Keratinocyte (primary cell): ENCODE results near the gene ZBTB48. TPM values are rescaled to one million over a fixed set of nuclear protein-coding genes. Genes with fewer than 3 reads are reported as not detected.

ENCODE experiments used
- DNase-seq: peaks from one replicate; pipeline ENCODE4 v3.0.0-alpha.2; 2011; ENCODE audit warnings: low read depth, missing footprints, low spot score
- FAIRE-seq: peaks from 2 replicates; lab custom pipeline; 2011; peaks lifted over from hg19 to GRCh38; lab: Jason Lieb, UNC
- H2AFZ ChIP-seq: 2 replicates; pipeline ENCODE4 v1.6.0; 2012; ENCODE audit warnings: low read length, control low read depth, inconsistent platforms; ENCODE audit not compliant: control insufficient read depth
- H3K27ac ChIP-seq: 2 replicates; pipeline ENCODE4 v1.5.1; 2011; ENCODE audit warnings: low read length; ENCODE audit not compliant: control insufficient read depth, insufficient read depth
- H3K27me3 ChIP-seq: 3 replicates; pipeline ENCODE4 v1.6.0; 2011; ENCODE audit warnings: low read length; ENCODE audit not compliant: control insufficient read depth, insufficient read depth; ENCODE audit errors: extremely low read depth
- H3K36me3 ChIP-seq, 2 experiments: 2 replicates in 1 of 2; 3 replicates in 1 of 2; pipeline ENCODE4 v1.5.1; 2011; ENCODE audit warnings: low read length in 2 of 2, mild to moderate bottlenecking in 1 of 2; ENCODE audit not compliant: control insufficient read depth in 2 of 2, insufficient read depth in 2 of 2; ENCODE audit errors: extremely low read depth in 1 of 2
- H3K4me1 ChIP-seq: 3 replicates; pipeline ENCODE4 v1.5.1; 2011; ENCODE audit warnings: low read length; ENCODE audit not compliant: control insufficient read depth, insufficient read depth; ENCODE audit errors: extremely low read depth
- H3K4me2 ChIP-seq: 3 replicates; pipeline ENCODE4 v1.6.0; 2011; ENCODE audit warnings: low read depth, low read length; ENCODE audit not compliant: control insufficient read depth, insufficient read depth; ENCODE audit errors: extremely low read depth
- H3K4me3 ChIP-seq, 3 experiments: fragments of 200-600 bp in 1 of 3; sonication (generic) in 1 of 3; 2 replicates in 2 of 3; 3 replicates in 1 of 3; pipeline ENCODE4 v1.5.1; 2011 to 2016; ENCODE audit warnings: low read length in 3 of 3, mild to moderate bottlenecking in 3 of 3, control low read depth in 2 of 3, inconsistent platforms in 1 of 3, low read depth in 1 of 3, mixed read lengths in 1 of 3, mixed run types in 1 of 3, moderate library complexity in 1 of 3; ENCODE audit not compliant: control insufficient read depth in 2 of 3, insufficient read depth in 2 of 3; ENCODE audit errors: extremely low read depth in 1 of 3
- H3K79me2 ChIP-seq: 2 replicates; pipeline ENCODE4 v1.6.0; 2012; ENCODE audit warnings: low read length; ENCODE audit not compliant: control insufficient read depth, insufficient read depth
- H3K9ac ChIP-seq: 3 replicates; pipeline ENCODE4 v1.6.0; 2011; ENCODE audit warnings: low read length; ENCODE audit not compliant: control insufficient read depth, insufficient read depth; ENCODE audit errors: extremely low read depth
- H3K9me1 ChIP-seq: 3 replicates; pipeline ENCODE4 v1.6.0; 2011; ENCODE audit warnings: low read length; ENCODE audit not compliant: control insufficient read depth, insufficient read depth; ENCODE audit errors: extremely low read depth
- H3K9me3 ChIP-seq: 2 replicates; pipeline ENCODE4 v1.5.1; 2012; ENCODE audit warnings: low read depth, low read length; ENCODE audit not compliant: control insufficient read depth
- H4K20me1 ChIP-seq: 3 replicates; pipeline ENCODE4 v1.6.0; 2011; ENCODE audit warnings: low read length; ENCODE audit not compliant: control insufficient read depth, insufficient read depth; ENCODE audit errors: extremely low read depth
- EZH2 ChIP-seq: IDR thresholded peaks from one replicate; pipeline ENCODE4 v1.6.1; 2012; ENCODE audit warnings: inconsistent platforms, mild to moderate bottlenecking, low read length, moderate library complexity
- dilution Hi-C: fragments of 300-500 bp; cut with MboI; formaldehyde crosslinking; loops from one replicate; pipeline ENCODE4 v1.7.0; 2020; ENCODE audit warnings: low sequenced_read_pairs; ENCODE audit not compliant: extremely low pct_ligation_motif_present
- polyA plus RNA-seq, 5 experiments: library from polyadenylated mRNA; depleted of rRNA in 3 of 5; stranded (reverse) in 3 of 5; stranded (forward) in 1 of 5; unstranded in 1 of 5; fragments of >200 nt; gene quantifications; 1 replicate in 1 of 5; 2 replicates in 3 of 5; 3 replicates in 1 of 5; pipeline versions ENCODE4 v1.2.1 to v1.2.3, GENCODE V29; 2011 to 2012; ENCODE audit warnings: missing spikeins in 2 of 5, low read depth in 1 of 5, low replicate concordance in 1 of 5
- TF ChIP-seq, protein P1 (sequence below), 3 experiments: IDR thresholded peaks in 1 of 3; conservative IDR thresholded peaks in 1 of 3; optimal IDR thresholded peaks in 1 of 3; 2 replicates in 2 of 3; 3 replicates in 1 of 3; pipeline versions ENCODE3 to v1.5.1; 2011; ENCODE audit warnings: low read length in 3 of 3, mild to moderate bottlenecking in 3 of 3, moderate library complexity in 2 of 3, control low read depth in 1 of 3, inconsistent platforms in 1 of 3; ENCODE audit not compliant: insufficient read depth in 2 of 3; ENCODE audit errors: extremely low read depth in 1 of 3

The ZBTB48 gene
- polyA plus RNA-seq, 1 donor (not counting 4 experiments of a cell fraction or from before 2014, with no cell fraction given) = 10.9 TPM

DNA sequence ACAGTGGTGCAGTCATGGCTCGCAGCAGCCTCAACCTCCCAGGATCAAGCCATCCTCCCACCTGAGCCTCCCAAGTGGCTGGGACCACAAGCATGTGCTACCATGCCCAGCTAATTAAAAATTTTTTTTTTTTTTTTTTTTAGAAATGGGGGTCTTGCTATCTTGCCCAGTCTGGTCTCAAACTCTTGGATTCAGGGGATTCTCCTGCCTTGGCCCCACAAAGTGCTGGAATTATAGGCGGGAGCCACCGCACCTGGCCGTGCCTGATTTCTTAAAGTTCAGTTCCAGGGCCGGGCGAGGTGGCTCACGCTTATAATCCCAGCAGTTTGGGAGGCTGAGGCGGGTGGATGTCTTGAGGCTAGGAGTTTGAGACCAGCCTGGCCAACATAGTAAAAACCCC is 51.3 kb downstream of the ZBTB48 start:
- Histone ChIP-seq H3K36me3 (peaks cover 25% of the 10 kb centered on the region in 2 experiments), H3K4me1 (peaks cover 3% of the 10 kb centered on the region), H3K27me3 (no peaks in the 10 kb centered on the region), H3K27ac (no peak overlapping the region), H3K9me3 (no peaks in the 10 kb centered on the region), H2AFZ (no peak overlapping the region), H3K4me3 (no peak overlapping the region), H3K9me1 (no peaks in the 10 kb centered on the region), H4K20me1 (no peaks in the 10 kb centered on the region), H3K4me2 (no peak overlapping the region), H3K9ac (no peak overlapping the region), H3K79me2 (peaks cover 21% of the 10 kb centered on the region)
- FAIRE-seq = no peak
- no peak for DNase-seq
- TF ChIP-seq, protein P1, sequence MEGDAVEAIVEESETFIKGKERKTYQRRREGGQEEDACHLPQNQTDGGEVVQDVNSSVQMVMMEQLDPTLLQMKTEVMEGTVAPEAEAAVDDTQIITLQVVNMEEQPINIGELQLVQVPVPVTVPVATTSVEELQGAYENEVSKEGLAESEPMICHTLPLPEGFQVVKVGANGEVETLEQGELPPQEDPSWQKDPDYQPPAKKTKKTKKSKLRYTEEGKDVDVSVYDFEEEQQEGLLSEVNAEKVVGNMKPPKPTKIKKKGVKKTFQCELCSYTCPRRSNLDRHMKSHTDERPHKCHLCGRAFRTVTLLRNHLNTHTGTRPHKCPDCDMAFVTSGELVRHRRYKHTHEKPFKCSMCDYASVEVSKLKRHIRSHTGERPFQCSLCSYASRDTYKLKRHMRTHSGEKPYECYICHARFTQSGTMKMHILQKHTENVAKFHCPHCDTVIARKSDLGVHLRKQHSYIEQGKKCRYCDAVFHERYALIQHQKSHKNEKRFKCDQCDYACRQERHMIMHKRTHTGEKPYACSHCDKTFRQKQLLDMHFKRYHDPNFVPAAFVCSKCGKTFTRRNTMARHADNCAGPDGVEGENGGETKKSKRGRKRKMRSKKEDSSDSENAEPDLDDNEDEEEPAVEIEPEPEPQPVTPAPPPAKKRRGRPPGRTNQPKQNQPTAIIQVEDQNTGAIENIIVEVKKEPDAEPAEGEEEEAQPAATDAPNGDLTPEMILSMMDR (optimal IDR thresholded peaks at IDR 0.05 in 1 of 3, IDR thresholded peaks at IDR 0.05 in 1 of 3, conservative IDR thresholded peaks at IDR 0.05 in 1 of 3; ENCODE audit: extremely low read depth in 1 of 3, insufficient read depth in 2 of 3, low read length in 3 of 3) = no peak
- no peak for TF ChIP-seq EZH2
- dilution Hi-C loops = no loop called here

DNA sequence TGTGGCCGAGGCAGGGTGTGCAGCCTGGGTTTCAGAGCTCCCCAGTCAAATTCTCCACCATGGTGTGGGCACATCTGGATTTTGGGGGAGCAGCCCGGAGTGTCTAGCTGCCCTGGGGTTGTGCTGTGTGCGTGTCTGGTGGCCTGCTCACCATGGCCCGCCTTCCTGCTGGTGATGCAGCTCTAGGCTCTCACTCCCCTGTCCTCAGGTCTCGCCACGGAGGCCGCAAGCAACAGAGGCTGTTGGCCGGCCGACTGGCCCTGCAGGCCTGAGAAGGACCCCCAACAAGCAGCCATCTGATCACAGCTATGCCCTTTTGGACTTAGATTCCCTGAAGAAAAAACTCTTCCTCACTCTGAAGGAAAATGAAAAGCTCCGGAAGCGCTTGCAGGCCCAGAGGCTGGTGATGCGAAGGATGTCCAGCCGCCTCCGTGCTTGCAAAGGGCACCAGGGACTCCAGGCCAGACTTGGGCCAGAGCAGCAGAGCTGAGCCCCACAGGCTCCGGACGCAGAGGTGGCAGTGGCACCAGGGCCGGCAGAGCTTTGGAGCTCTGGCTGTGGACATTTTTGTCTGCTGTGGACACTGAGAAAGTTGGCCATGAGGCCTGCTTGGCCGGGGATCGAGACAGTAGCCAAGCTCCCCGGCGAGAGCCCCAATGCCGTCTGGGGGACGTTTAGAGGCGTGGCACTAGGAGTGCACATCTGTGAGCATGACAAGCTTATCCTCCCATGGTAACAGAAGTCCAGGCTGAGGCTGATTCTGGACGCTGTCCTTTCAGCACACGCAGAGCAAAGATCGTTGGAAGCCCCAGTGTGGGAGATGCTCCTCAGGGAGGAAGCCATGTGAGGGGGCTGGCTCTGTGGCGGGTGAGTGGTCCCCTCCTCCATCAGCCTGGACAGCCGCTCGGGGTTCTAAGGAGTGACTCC is 53.1 kb downstream of the ZBTB48 start:
- Histone ChIP-seq H3K27me3 (no peaks in the 10 kb centered on the region), H3K4me2 (no peak overlapping the region), H3K79me2 (peaks cover 5% of the 10 kb centered on the region), H4K20me1 (no peaks in the 10 kb centered on the region), H3K9ac (no peak overlapping the region), H3K4me3 (no peak overlapping the region), H3K36me3 (peaks cover 37 to 38% of the 10 kb centered on the region in 2 experiments), H3K27ac (no peak overlapping the region), H3K9me1 (no peaks in the 10 kb centered on the region), H3K9me3 (no peaks in the 10 kb centered on the region), H2AFZ (no peak overlapping the region), H3K4me1 (no peaks in the 10 kb centered on the region)
- dilution Hi-C loops = no loop called here
- TF ChIP-seq, protein P1 (optimal IDR thresholded peaks at IDR 0.05 in 1 of 3, IDR thresholded peaks at IDR 0.05 in 1 of 3, conservative IDR thresholded peaks at IDR 0.05 in 1 of 3; ENCODE audit: extremely low read depth in 1 of 3, insufficient read depth in 2 of 3, low read length in 3 of 3) = no peak
- TF ChIP-seq EZH2 = no peak
- DNase-seq (no peak), FAIRE-seq (no peak)
